ENCODE results near the gene KSR1. TPM values are rescaled to one million over a fixed set of nuclear protein-coding genes. Genes with fewer than 3 reads are reported as not detected.
"Not testable (repeated sequence)": the region's sequence is repeated elsewhere in the genome, so short reads cannot be mapped to it uniquely, and the experiment has no call there.

Gene KSR1
- total RNA-seq, 8 experiments from 2014 or later, result 11.2 to 34.1 (median 17.6) TPM

- H3K4me1 ChIP-seq (replicated peaks in 1 of 2); H3K27ac ChIP-seq; in situ Hi-C loops (cut with MboI; ENCODE audit: low pct_unique_long_range_greater_than_20kb in 2 of 9, low sequenced_read_pairs in 9 of 9, unreplicated experiment in 9 of 9); H3K4me3 ChIP-seq: not testable (repeated sequence)
- WGBS, 10 experiments, result 60 to 100% (median 91%) methylated on average over 1 to 4 of the region's 6 CpGs; no CpG with 5 or more reads in 2 of the 10 experiments
- peak in 4 of 8 experiments; percentile 10 to 42 (median 32) for ATAC-seq (replicated peaks in 6 of 8)
Observed at GRCh38 chr17:27448534-27448933, 7.7 kb upstream of the KSR1 start.

DNA sequence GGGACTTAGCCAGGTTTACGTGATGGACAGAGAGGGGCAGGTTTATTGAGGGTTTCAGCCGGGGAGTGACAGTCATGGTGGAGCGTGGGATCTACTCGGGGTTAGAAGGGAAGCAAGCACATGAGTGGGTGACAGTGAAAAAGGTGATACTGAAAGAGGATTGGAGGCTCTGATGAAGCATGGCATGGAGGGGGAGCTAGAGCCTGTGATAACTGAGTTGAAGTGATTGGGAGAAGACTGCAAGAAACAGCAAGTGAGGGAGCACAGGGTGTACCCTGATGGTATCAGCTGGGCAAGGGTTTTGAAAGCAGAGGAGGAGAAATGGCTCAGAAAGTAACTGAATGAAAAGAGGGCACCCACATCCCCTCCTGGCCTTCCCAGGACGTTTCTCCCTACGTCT lies 6.7 kb upstream of the KSR1 start:
- Histone ChIP-seq H3K4me1 (replicated peaks in 1 of 2) (no peaks in the 10 kb centered on the region), H3K4me3 (no peak overlapping the region), H3K27ac (no peak overlapping the region)
- WGBS, 10 experiments, result 75 to 100% (median 87%) methylated on average over 1 to 6 of the region's 6 CpGs; no CpG with 5 or more reads in 2 of the 10 experiments
- in situ Hi-C loops (cut with MboI; ENCODE audit: low pct_unique_long_range_greater_than_20kb in 2 of 9, low sequenced_read_pairs in 9 of 9, unreplicated experiment in 9 of 9), result no loop called here
- peak in 1 of 8 experiments; percentile 18 for ATAC-seq (replicated peaks in 6 of 8)

- Histone ChIP-seq H3K4me1 (replicated peaks in 1 of 2) (no peaks in the 10 kb centered on the region), H3K27ac (no peak overlapping the region), H3K4me3 (no peak overlapping the region)
- ATAC-seq (replicated peaks in 6 of 8), result peak in 3 of 8 experiments; percentile 69 to 88 (median 71)
- 53 to 100% (median 97%) methylated on average over 1 to 5 of the region's 5 CpGs for WGBS, 10 experiments
- in situ Hi-C loops (cut with MboI; ENCODE audit: low pct_unique_long_range_greater_than_20kb in 2 of 9, low sequenced_read_pairs in 9 of 9, unreplicated experiment in 9 of 9), result loop anchor here in 5 of 9 experiments (25.0 kb wide), 4 partner anchors 88 to 213 kb away; no protein-coding TSS in a partner anchor
Observed at GRCh38 chr17:27449988-27450387, 6.3 kb upstream of the KSR1 start.

- Histone ChIP-seq H3K4me3 (no peak overlapping the region), H3K27ac (no peak overlapping the region), H3K4me1 (replicated peaks in 1 of 2) (peaks cover 0 to under 1% of the 10 kb centered on the region in 2 donors)
- 11 to 100% (median 52%) methylated on average over 1 of the region's 1 CpG; no CpG with 5 or more reads in 4 of the 10 experiments for WGBS, 10 experiments
- peak in 3 of 8 experiments; percentile 78 to 86 (median 83) for ATAC-seq (replicated peaks in 6 of 8)
- in situ Hi-C loops (cut with MboI; ENCODE audit: low pct_unique_long_range_greater_than_20kb in 2 of 9, low sequenced_read_pairs in 9 of 9, unreplicated experiment in 9 of 9), result loop anchor here in 5 of 9 experiments (25.0 kb wide), 4 partner anchors 88 to 213 kb away; no protein-coding TSS in a partner anchor
Observed at GRCh38 chr17:27450416-27450815, 5.8 kb upstream of the KSR1 start.

GRCh38 chr17:27451906-27452305 lies 4.3 kb upstream of the KSR1 start:
- Histone ChIP-seq H3K4me1 (replicated peaks in 1 of 2) (peaks cover 0 to 3% of the 10 kb centered on the region in 2 donors), H3K27ac (no peak overlapping the region), H3K4me3 (no peak overlapping the region)
- no peak for ATAC-seq (replicated peaks in 6 of 8)
- 90 to 100% (median 100%) methylated on average over 1 to 3 of the region's 3 CpGs; no CpG with 5 or more reads in 1 of the 10 experiments for WGBS, 10 experiments
- in situ Hi-C loops (cut with MboI; ENCODE audit: low pct_unique_long_range_greater_than_20kb in 2 of 9, low sequenced_read_pairs in 9 of 9, unreplicated experiment in 9 of 9), result loop anchor here in 5 of 9 experiments (25.0 kb wide), 4 partner anchors 90 to 215 kb away; no protein-coding TSS in a partner anchor

DNA sequence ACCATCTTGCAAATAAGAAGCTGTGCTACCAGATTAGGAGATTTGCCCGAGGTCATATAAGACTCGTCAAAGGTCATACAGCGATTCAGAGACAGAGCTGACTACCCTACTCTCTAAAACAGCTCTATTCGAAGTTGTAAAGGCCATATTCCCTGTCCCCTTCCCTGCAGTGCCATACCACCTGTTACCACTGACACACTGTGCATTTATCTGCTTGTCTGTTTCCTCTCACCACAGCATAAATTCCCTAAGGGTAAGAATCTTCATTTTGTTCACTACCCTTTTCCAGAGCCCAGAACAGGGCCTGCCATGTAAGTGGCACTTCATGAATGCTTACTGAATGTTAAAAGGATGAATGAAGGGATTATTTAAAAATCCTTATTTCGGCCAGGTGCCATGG lies 3.4 kb upstream of the KSR1 start:
- ATAC-seq (replicated peaks in 6 of 8), result no peak
- Histone ChIP-seq H3K27ac (no peak overlapping the region), H3K4me3 (no peak overlapping the region), H3K4me1 (replicated peaks in 1 of 2) (peaks cover 0 to 3% of the 10 kb centered on the region in 2 donors)
- WGBS, 10 experiments, result 7 to 80% (median 61%) methylated on average over 1 to 5 of the region's 5 CpGs; no CpG with 5 or more reads in 1 of the 10 experiments
- in situ Hi-C loops (cut with MboI; ENCODE audit: low pct_unique_long_range_greater_than_20kb in 2 of 9, low sequenced_read_pairs in 9 of 9, unreplicated experiment in 9 of 9), result loop anchor here in 5 of 9 experiments (25.0 kb wide), 4 partner anchors 91 to 216 kb away; no protein-coding TSS in a partner anchor

GRCh38 chr17:27453471-27453870 lies 2.8 kb upstream of the KSR1 start:
- H3K4me3 ChIP-seq, result no peak overlapping the region
- ATAC-seq (replicated peaks in 6 of 8), result no peak
- H3K4me1 ChIP-seq (replicated peaks in 1 of 2), result peaks cover under 1 to 9% of the 10 kb centered on the region in 2 donors
- WGBS, 10 experiments, result 67 to 100% (median 88%) methylated on average over 1 to 2 of the region's 2 CpGs; no CpG with 5 or more reads in 5 of the 10 experiments
- in situ Hi-C loops (cut with MboI; ENCODE audit: low pct_unique_long_range_greater_than_20kb in 2 of 9, low sequenced_read_pairs in 9 of 9, unreplicated experiment in 9 of 9), result loop anchor here in 5 of 9 experiments (25.0 kb wide), 4 partner anchors 91 to 216 kb away; no protein-coding TSS in a partner anchor
- no peak overlapping the region for H3K27ac ChIP-seq

DNA sequence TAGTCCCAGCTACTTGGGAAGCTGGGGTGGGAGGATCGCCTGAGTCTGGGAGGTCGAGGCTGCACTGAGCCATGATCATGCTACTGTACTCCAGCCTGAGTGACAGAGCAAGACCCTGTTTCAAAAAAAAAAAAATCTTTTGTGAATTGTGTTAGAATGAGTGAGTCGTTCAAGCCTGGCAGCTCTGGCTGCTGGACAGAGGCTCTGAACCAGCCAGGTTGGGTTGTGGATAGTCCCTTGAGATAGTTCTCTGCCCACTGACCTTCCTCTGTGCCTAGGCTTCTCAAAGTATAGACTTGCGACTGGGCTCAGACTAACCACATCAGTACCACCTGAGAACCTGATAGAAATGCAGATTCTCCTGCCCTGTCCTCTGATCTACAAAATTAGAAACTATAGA lies 2.2 kb upstream of the KSR1 start:
- no peak for ATAC-seq (replicated peaks in 6 of 8)
- no peak overlapping the region for H3K27ac ChIP-seq
- in situ Hi-C loops (cut with MboI; ENCODE audit: low pct_unique_long_range_greater_than_20kb in 2 of 9, low sequenced_read_pairs in 9 of 9, unreplicated experiment in 9 of 9), result loop anchor here in 5 of 9 experiments (25.0 kb wide), 4 partner anchors 92 to 217 kb away; no protein-coding TSS in a partner anchor
- 50 to 100% (median 82%) methylated on average over 1 to 4 of the region's 4 CpGs; no CpG with 5 or more reads in 4 of the 10 experiments for WGBS, 10 experiments
- peaks cover 7 to 14% of the 10 kb centered on the region in 2 donors for H3K4me1 ChIP-seq (replicated peaks in 1 of 2)
- H3K4me3 ChIP-seq, result no peak overlapping the region

DNA sequence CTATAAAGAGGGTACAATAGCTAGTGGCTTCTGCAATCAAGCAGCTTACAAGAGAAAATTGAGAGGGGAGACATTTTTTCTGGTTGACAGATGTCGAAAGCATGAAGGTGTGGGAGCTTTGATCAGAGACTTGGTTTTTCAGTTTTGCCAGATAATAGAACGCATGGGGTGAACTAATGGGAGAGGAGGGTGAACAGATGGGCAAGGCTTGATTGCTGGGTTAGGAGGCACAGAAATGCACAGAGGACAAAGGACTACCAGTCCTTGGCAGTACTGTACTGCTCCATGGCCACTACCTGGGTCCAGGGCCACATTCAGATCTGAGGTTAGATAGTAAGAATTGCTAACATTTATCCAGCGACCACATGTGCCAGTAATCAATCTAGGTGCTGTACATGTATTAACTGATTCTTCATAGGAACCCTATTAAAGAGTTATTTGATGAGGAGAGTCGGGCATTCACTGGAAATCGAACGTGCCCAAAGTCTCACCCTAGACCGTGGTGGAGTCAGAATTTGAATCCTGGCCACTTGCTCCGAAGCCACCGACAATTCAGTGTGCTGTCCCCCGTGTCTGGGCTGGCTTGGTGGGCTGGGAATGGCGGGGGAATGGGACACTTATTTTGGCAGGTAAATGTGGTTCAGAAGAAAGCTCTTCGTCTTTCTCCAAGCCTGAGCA lies 873 bp upstream of the KSR1 start:
- peak overlapping the region; percentile 84 to 95 (median 92) for H3K4me3 ChIP-seq
- H3K27ac ChIP-seq, result peak overlapping the region; percentile 77 to 87
- ATAC-seq (replicated peaks in 6 of 8), result no peak
- 11 to 100% (median 32%) methylated on average over 1 to 10 of the region's 12 CpGs; no CpG with 5 or more reads in 1 of the 10 experiments for WGBS, 10 experiments
- in situ Hi-C loops (cut with MboI; ENCODE audit: low pct_unique_long_range_greater_than_20kb in 2 of 9, low sequenced_read_pairs in 9 of 9, unreplicated experiment in 9 of 9), result loop anchor here in 5 of 9 experiments (25.0 kb wide), 4 partner anchors 93 to 218 kb away; no protein-coding TSS in a partner anchor
- peaks cover 16 to 19% of the 10 kb centered on the region in 2 donors for H3K4me1 ChIP-seq (replicated peaks in 1 of 2)

GRCh38 chr17:27456681-27457359 lies 572 bp downstream of the KSR1 start:
- WGBS, 10 experiments, result 0% methylated on average over 1 to 12 of the region's 57 CpGs; no CpG with 5 or more reads in 7 of the 10 experiments
- ATAC-seq (replicated peaks in 6 of 8), result peak in 3 of 8 experiments; percentile 29 to 39 (median 37)
- H3K27ac ChIP-seq, result peak overlapping the region; percentile 77 to 87
- in situ Hi-C loops (cut with MboI; ENCODE audit: low pct_unique_long_range_greater_than_20kb in 2 of 9, low sequenced_read_pairs in 9 of 9, unreplicated experiment in 9 of 9), result loop anchor here in 5 of 9 experiments (25.0 kb wide), 4 partner anchors 95 to 220 kb away; no protein-coding TSS in a partner anchor
- H3K4me1 ChIP-seq (replicated peaks in 1 of 2), result peaks cover 16 to 21% of the 10 kb centered on the region in 2 donors
- H3K4me3 ChIP-seq, result peak overlapping the region; percentile 84 to 95 (median 92)

GRCh38 chr17:27457360-27457715 lies 1.1 kb downstream of the KSR1 start:
- in situ Hi-C loops (cut with MboI; ENCODE audit: low pct_unique_long_range_greater_than_20kb in 2 of 9, low sequenced_read_pairs in 9 of 9, unreplicated experiment in 9 of 9), result loop anchor here in 5 of 9 experiments (25.0 kb wide), 4 partner anchors 95 to 220 kb away; no protein-coding TSS in a partner anchor

DNA sequence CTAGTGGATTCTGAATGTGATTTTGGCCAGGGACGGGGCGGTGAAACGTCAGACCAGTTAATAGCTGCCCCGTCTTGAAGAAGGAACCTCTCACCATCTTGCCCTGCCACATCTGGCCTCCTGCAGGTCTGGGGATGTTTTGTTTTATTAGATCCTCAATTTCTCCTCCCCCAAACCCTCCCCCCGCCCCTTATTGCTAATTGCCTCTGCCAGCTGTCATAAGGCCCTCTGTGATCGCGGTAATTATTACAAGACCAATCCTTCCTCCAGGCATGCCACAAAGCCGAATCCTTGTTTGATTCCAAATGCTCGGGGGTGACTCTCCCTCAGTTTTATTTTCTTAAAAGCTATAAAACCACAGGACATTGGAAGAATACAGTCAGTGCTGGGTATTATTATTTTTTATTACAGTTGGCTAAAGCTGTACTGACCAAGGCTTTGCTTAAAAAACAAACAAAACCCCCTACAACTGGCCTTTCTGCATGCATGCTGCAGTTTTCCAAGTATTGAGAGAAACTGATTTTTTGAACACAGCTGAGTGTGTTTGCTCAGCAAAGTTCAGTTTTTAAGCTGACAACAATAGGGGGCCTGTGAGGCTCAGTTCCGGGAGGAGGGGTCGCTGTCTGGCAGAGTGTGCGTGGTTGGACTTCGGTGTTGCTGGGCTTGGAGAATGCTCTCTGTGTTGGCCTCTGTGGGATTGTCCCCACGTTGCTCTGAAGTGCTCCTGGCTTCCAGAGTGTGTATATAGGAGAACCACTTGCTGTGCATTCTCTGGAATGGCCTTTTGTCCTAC lies 1.7 kb downstream of the KSR1 start:
- Histone ChIP-seq H3K4me1 (replicated peaks in 1 of 2) (peaks cover 16 to 23% of the 10 kb centered on the region in 2 donors), H3K4me3 (peak overlapping the region; percentile 84 to 95 (median 92)), H3K27ac (no peak overlapping the region)
- ATAC-seq (replicated peaks in 6 of 8), result peak in 2 of 8 experiments; percentile 15 to 34
- WGBS, 10 experiments, result 0 to 23% (median 0%) methylated on average over 1 to 9 of the region's 14 CpGs; no CpG with 5 or more reads in 3 of the 10 experiments
- in situ Hi-C loops (cut with MboI; ENCODE audit: low pct_unique_long_range_greater_than_20kb in 2 of 9, low sequenced_read_pairs in 9 of 9, unreplicated experiment in 9 of 9), result loop anchor here in 5 of 9 experiments (25.0 kb wide), 4 partner anchors 96 to 221 kb away; no protein-coding TSS in a partner anchor

More at GRCh38 chr17:27457360-27457715, 1.1 kb downstream of the KSR1 start:
- H3K4me3 ChIP-seq, result peak overlapping the region; percentile 84 to 95 (median 92)
- H3K4me1 ChIP-seq (replicated peaks in 1 of 2), result peaks cover 16 to 21% of the 10 kb centered on the region in 2 donors
- ATAC-seq (replicated peaks in 6 of 8), result no peak
- no peak overlapping the region for H3K27ac ChIP-seq
- WGBS, 10 experiments, result 0 to 19% (median 0%) methylated on average over 1 to 7 of the region's 8 CpGs; no CpG with 5 or more reads in 1 of the 10 experiments
